GM06990 (cell line): Measurements from ENCODE around the gene UBN1.

ENCODE experiments used
- DNase-seq: peaks from one replicate; pipeline ENCODE4 v3.0.0-alpha.2; 2011; ENCODE audit not compliant: insufficient read length; ENCODE audit errors: extremely low read depth
- H3K27me3 ChIP-seq: replicated peaks from 2 replicates; pipeline ENCODE4 v1.6.0; 2011; ENCODE audit warnings: low read length; ENCODE audit not compliant: control insufficient read depth, insufficient read depth
- H3K36me3 ChIP-seq: 2 replicates; pipeline ENCODE4 v1.5.1; 2011; ENCODE audit warnings: low read length; ENCODE audit not compliant: control insufficient read depth, insufficient read depth
- H3K4me3 ChIP-seq: replicated peaks from 2 replicates; pipeline ENCODE4 v1.5.1; 2011; ENCODE audit warnings: low read depth, mild to moderate bottlenecking, control low read depth, low read length
- CTCF ChIP-seq: IDR thresholded peaks from 2 replicates; pipeline ENCODE4 v1.5.1; 2011; ENCODE audit warnings: low read length, control low read depth, mild to moderate bottlenecking, inconsistent platforms; ENCODE audit not compliant: insufficient read depth, poor library complexity, severe bottlenecking

Gene UBN1

GRCh38 chr16:4832698-4833343, 14.5 kb upstream of the UBN1 start:
- TF ChIP-seq CTCF, result no peak
- DNase-seq, result no peak
- Histone ChIP-seq H3K36me3 (peaks cover 31% of the 10 kb centered on the region), H3K27me3 (no peaks in the 10 kb centered on the region), H3K4me3 (no peak overlapping the region)

GRCh38 chr16:4833584-4833983, 13.7 kb upstream of the UBN1 start:
- Histone ChIP-seq H3K27me3 (no peaks in the 10 kb centered on the region), H3K4me3 (no peak overlapping the region), H3K36me3 (peaks cover 30% of the 10 kb centered on the region)
- DNase-seq, result no peak
- no peak for TF ChIP-seq CTCF

- no peak for TF ChIP-seq CTCF
- Histone ChIP-seq H3K4me3 (no peak overlapping the region), H3K27me3 (no peaks in the 10 kb centered on the region), H3K36me3 (peaks cover 34% of the 10 kb centered on the region)
- DNase-seq, result no peak
Observed at GRCh38 chr16:4836727-4837126, 10.6 kb upstream of the UBN1 start.

- TF ChIP-seq CTCF, result no peak
- Histone ChIP-seq H3K4me3 (no peak overlapping the region), H3K36me3 (peaks cover 27% of the 10 kb centered on the region), H3K27me3 (no peaks in the 10 kb centered on the region)
- DNase-seq, result no peak
Observed at GRCh38 chr16:4837733-4838501, 9.4 kb upstream of the UBN1 start.

- peaks cover 31% of the 10 kb centered on the region for H3K36me3 ChIP-seq
- no peak for TF ChIP-seq CTCF
- no peaks in the 10 kb centered on the region for H3K27me3 ChIP-seq
- DNase-seq, result no peak
- no peak overlapping the region for H3K4me3 ChIP-seq
Observed at GRCh38 chr16:4839942-4840341, 7.3 kb upstream of the UBN1 start.

GRCh38 chr16:4840984-4841383, 6.3 kb upstream of the UBN1 start:
- DNase-seq, result no peak
- Histone ChIP-seq H3K4me3 (no peak overlapping the region), H3K36me3 (peaks cover 30% of the 10 kb centered on the region), H3K27me3 (no peaks in the 10 kb centered on the region)
- no peak for TF ChIP-seq CTCF
